SHP77 treated with DMSO at 0.1 percent for 48 hours (cell line): Measurements from ENCODE around the gene IKZF5.
A peak's percentile ranks its signal among the peaks of the same experiment; 100 is the strongest.

Experiments used
- DNase-seq: peaks from one replicate; lab custom pipeline; 2025; lab: John Stamatoyannopoulos, UW

IKZF5 gene

GRCh38 chr10:122980209-122981065, 28.2 kb downstream of the IKZF5 start, which contains the start of gene PSTK:
Gene PSTK, plus strand, starts transcription at chr10:122980401. Its CDS starts 79 bp downstream, at chr10:122980480.
- peak; percentile 69 for DNase-seq

GRCh38 chr10:122974543-122975064, 34.0 kb downstream of the IKZF5 start:
- no peak for DNase-seq

GRCh38 chr10:122974023-122974422, 34.6 kb downstream of the IKZF5 start:
- no peak for DNase-seq

GRCh38 chr10:122968698-122969097, 39.9 kb downstream of the IKZF5 start:
- no peak for DNase-seq

- no peak for DNase-seq
These were observed 41.7 kb downstream of the IKZF5 start for GRCh38 chr10:122966879-122967278.

- no peak for DNase-seq
These were observed 46.2 kb downstream of the IKZF5 start for GRCh38 chr10:122962405-122962804.

- no peak for DNase-seq
These were observed 51.1 kb downstream of the IKZF5 start for GRCh38 chr10:122957474-122957873.

GRCh38 chr10:122955892-122956291, 52.7 kb downstream of the IKZF5 start:
- DNase-seq, result no peak

GRCh38 chr10:122954731-122955050, 53.9 kb downstream of the IKZF5 start:
- DNase-seq, result no peak

GRCh38 chr10:122953902-122954730, 54.5 kb downstream of the IKZF5 start, which contains the start of gene C10orf88:
Gene C10orf88, minus strand, starts transcription at chr10:122954227. Its CDS starts 49 bp downstream, at chr10:122954178.
- peak; percentile 95 for DNase-seq

- no peak for DNase-seq
These were observed 59.3 kb downstream of the IKZF5 start for GRCh38 chr10:122949296-122949695.
